Measurements from ENCODE around the gene NFIA.
A peak's percentile ranks its signal among the peaks of the same experiment; 100 is the strongest.

NFIA gene

DNA sequence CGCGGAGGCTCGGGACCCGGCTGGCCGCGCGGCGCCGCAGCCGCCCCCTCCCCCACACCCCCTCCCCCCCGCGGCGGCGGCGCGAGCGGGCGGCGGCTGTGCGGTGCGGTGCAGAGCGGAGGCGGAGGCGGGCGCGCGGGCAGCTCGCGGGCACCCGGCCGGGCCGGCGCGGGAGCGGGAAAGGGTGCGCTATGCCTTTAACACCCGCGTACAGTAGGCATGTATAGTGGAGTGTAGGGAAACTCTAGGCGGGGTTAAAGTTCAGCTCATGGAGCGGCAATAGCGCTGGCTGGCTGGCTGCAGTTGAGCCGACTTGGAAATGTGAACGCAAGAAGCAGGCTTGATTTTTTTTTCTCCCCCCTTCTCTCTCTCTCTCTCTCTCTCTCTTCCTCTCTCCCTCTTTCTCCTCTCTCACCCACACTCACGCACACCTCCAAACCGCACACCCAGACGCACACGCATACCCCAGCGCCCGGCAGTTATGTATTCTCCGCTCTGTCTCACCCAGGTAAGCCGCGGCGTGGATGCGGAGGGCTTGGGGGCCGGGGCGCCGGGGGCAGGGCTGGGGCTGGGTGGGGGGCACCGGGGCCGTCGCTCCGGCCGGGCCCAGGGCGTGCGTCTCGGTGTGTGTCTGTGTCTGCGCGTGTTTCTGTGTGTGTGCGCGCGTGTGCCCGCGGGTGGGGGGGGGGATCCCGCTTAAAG lies at the start of gene NFIA (continued):
- peak; percentile 70; the same call in 1 of the 2 replicates for TF ChIP-seq ZNF600 (tag by site-specific recombination; IDR thresholded peaks at IDR 0.05)
- TF ChIP-seq, protein P1, sequence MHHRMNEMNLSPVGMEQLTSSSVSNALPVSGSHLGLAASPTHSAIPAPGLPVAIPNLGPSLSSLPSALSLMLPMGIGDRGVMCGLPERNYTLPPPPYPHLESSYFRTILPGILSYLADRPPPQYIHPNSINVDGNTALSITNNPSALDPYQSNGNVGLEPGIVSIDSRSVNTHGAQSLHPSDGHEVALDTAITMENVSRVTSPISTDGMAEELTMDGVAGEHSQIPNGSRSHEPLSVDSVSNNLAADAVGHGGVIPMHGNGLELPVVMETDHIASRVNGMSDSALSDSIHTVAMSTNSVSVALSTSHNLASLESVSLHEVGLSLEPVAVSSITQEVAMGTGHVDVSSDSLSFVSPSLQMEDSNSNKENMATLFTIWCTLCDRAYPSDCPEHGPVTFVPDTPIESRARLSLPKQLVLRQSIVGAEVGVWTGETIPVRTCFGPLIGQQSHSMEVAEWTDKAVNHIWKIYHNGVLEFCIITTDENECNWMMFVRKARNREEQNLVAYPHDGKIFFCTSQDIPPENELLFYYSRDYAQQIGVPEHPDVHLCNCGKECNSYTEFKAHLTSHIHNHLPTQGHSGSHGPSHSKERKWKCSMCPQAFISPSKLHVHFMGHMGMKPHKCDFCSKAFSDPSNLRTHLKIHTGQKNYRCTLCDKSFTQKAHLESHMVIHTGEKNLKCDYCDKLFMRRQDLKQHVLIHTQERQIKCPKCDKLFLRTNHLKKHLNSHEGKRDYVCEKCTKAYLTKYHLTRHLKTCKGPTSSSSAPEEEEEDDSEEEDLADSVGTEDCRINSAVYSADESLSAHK (tag by site-specific recombination; IDR thresholded peaks at IDR 0.05), result peak; percentile 42; the same call in 1 of the 2 replicates
- peak; percentile 64 for TF ChIP-seq ZBTB17 (tag by site-specific recombination; IDR thresholded peaks at IDR 0.05)
- TF ChIP-seq ZNF169 (tag by site-specific recombination; IDR thresholded peaks at IDR 0.05), result no peak
- no peak for TF ChIP-seq ZNF223 (tag by site-specific recombination; IDR thresholded peaks at IDR 0.05)
- no peak for TF ChIP-seq ZNF394 (tag by site-specific recombination; IDR thresholded peaks at IDR 0.05; ENCODE audit: borderline replicate concordance)
- TF ChIP-seq ZNF121 (tag by site-specific recombination; IDR thresholded peaks at IDR 0.05), result no peak
- 0 out of 2 replicates have a peak, but pooled peaks have one; percentile 25 for TF ChIP-seq OVOL3 (tag by site-specific recombination; IDR thresholded peaks at IDR 0.05)
- TF ChIP-seq, protein P2, sequence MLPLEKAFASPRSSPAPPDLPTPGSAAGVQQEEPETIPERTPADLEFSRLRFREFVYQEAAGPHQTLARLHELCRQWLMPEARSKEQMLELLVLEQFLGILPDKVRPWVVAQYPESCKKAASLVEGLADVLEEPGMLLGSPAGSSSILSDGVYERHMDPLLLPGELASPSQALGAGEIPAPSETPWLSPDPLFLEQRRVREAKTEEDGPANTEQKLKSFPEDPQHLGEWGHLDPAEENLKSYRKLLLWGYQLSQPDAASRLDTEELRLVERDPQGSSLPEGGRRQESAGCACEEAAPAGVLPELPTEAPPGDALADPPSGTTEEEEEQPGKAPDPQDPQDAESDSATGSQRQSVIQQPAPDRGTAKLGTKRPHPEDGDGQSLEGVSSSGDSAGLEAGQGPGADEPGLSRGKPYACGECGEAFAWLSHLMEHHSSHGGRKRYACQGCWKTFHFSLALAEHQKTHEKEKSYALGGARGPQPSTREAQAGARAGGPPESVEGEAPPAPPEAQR (tag by site-specific recombination; IDR thresholded peaks at IDR 0.05), result no peak
- TF ChIP-seq ZNF544 (tag by site-specific recombination; IDR thresholded peaks at IDR 0.05), result no peak
- TF ChIP-seq GLI2 (tag by site-specific recombination; IDR thresholded peaks at IDR 0.05; ENCODE audit: borderline replicate concordance, low read depth), result no peak
- TF ChIP-seq, protein P3, sequence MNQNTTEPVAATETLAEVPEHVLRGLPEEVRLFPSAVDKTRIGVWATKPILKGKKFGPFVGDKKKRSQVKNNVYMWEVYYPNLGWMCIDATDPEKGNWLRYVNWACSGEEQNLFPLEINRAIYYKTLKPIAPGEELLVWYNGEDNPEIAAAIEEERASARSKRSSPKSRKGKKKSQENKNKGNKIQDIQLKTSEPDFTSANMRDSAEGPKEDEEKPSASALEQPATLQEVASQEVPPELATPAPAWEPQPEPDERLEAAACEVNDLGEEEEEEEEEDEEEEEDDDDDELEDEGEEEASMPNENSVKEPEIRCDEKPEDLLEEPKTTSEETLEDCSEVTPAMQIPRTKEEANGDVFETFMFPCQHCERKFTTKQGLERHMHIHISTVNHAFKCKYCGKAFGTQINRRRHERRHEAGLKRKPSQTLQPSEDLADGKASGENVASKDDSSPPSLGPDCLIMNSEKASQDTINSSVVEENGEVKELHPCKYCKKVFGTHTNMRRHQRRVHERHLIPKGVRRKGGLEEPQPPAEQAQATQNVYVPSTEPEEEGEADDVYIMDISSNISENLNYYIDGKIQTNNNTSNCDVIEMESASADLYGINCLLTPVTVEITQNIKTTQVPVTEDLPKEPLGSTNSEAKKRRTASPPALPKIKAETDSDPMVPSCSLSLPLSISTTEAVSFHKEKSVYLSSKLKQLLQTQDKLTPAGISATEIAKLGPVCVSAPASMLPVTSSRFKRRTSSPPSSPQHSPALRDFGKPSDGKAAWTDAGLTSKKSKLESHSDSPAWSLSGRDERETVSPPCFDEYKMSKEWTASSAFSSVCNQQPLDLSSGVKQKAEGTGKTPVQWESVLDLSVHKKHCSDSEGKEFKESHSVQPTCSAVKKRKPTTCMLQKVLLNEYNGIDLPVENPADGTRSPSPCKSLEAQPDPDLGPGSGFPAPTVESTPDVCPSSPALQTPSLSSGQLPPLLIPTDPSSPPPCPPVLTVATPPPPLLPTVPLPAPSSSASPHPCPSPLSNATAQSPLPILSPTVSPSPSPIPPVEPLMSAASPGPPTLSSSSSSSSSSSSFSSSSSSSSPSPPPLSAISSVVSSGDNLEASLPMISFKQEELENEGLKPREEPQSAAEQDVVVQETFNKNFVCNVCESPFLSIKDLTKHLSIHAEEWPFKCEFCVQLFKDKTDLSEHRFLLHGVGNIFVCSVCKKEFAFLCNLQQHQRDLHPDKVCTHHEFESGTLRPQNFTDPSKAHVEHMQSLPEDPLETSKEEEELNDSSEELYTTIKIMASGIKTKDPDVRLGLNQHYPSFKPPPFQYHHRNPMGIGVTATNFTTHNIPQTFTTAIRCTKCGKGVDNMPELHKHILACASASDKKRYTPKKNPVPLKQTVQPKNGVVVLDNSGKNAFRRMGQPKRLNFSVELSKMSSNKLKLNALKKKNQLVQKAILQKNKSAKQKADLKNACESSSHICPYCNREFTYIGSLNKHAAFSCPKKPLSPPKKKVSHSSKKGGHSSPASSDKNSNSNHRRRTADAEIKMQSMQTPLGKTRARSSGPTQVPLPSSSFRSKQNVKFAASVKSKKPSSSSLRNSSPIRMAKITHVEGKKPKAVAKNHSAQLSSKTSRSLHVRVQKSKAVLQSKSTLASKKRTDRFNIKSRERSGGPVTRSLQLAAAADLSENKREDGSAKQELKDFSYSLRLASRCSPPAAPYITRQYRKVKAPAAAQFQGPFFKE (tag by site-specific recombination; IDR thresholded peaks at IDR 0.05; ENCODE audit: borderline replicate concordance), result no peak
- TF ChIP-seq, protein P4, sequence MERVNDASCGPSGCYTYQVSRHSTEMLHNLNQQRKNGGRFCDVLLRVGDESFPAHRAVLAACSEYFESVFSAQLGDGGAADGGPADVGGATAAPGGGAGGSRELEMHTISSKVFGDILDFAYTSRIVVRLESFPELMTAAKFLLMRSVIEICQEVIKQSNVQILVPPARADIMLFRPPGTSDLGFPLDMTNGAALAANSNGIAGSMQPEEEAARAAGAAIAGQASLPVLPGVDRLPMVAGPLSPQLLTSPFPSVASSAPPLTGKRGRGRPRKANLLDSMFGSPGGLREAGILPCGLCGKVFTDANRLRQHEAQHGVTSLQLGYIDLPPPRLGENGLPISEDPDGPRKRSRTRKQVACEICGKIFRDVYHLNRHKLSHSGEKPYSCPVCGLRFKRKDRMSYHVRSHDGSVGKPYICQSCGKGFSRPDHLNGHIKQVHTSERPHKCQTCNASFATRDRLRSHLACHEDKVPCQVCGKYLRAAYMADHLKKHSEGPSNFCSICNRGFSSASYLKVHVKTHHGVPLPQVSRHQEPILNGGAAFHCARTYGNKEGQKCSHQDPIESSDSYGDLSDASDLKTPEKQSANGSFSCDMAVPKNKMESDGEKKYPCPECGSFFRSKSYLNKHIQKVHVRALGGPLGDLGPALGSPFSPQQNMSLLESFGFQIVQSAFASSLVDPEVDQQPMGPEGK (tag by site-specific recombination; IDR thresholded peaks at IDR 0.05), result peak; percentile 78
- TF ChIP-seq, protein P5, sequence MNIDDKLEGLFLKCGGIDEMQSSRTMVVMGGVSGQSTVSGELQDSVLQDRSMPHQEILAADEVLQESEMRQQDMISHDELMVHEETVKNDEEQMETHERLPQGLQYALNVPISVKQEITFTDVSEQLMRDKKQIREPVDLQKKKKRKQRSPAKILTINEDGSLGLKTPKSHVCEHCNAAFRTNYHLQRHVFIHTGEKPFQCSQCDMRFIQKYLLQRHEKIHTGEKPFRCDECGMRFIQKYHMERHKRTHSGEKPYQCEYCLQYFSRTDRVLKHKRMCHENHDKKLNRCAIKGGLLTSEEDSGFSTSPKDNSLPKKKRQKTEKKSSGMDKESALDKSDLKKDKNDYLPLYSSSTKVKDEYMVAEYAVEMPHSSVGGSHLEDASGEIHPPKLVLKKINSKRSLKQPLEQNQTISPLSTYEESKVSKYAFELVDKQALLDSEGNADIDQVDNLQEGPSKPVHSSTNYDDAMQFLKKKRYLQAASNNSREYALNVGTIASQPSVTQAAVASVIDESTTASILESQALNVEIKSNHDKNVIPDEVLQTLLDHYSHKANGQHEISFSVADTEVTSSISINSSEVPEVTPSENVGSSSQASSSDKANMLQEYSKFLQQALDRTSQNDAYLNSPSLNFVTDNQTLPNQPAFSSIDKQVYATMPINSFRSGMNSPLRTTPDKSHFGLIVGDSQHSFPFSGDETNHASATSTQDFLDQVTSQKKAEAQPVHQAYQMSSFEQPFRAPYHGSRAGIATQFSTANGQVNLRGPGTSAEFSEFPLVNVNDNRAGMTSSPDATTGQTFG (tag by site-specific recombination; IDR thresholded peaks at IDR 0.05; ENCODE audit: borderline replicate concordance), result no peak
- no peak for TF ChIP-seq ZNF23 (tag by site-specific recombination; IDR thresholded peaks at IDR 0.05; ENCODE audit: borderline replicate concordance)
- peak; percentile 20; the same call in 1 of the 2 replicates for TF ChIP-seq FEZF1 (tag by site-specific recombination; IDR thresholded peaks at IDR 0.05)

Data from HEK293 (cell line).